ENCODE measurements around the gene CPLX1. TPM values are rescaled to one million over a fixed set of nuclear protein-coding genes. Genes with fewer than 3 reads are reported as not detected.

CPLX1 gene
- total RNA-seq, 4 donors from 2014 or later = 0.35 to 0.67 TPM; not detected in 2

- no peaks in the 10 kb centered on the region for H3K4me1 ChIP-seq
- H3K36me3 ChIP-seq = peaks cover 0 to 61% (median 0%) of the 10 kb centered on the region in 3 donors
- no peaks in the 10 kb centered on the region for H3K27me3 ChIP-seq
- no peak for TF ChIP-seq CTCF (IDR thresholded peaks at IDR 0.05)
- H3K4me3 ChIP-seq = no peak overlapping the region
- H3K9me3 ChIP-seq = no peaks in the 10 kb centered on the region
- no peak for DNase-seq
- H3K27ac ChIP-seq = no peak overlapping the region
Observed at GRCh38 chr4:848803-849477, 23.0 kb upstream of the CPLX1 start.

GRCh38 chr4:848307-848691, 22.4 kb upstream of the CPLX1 start:
- no peak overlapping the region for H3K27ac ChIP-seq

GRCh38 chr4:845836-846251, 19.9 kb upstream of the CPLX1 start:
- DNase-seq = no peak
- H3K27me3 ChIP-seq = no peaks in the 10 kb centered on the region
- peaks cover 0 to 34% (median 0%) of the 10 kb centered on the region in 3 donors for H3K36me3 ChIP-seq
- H3K4me3 ChIP-seq = no peak overlapping the region
- TF ChIP-seq CTCF (IDR thresholded peaks at IDR 0.05) = no peak
- no peak for TF ChIP-seq POLR2A (IDR thresholded peaks at IDR 0.05)
- H3K9me3 ChIP-seq = no peaks in the 10 kb centered on the region
- H3K27ac ChIP-seq = no peak overlapping the region
- H3K4me1 ChIP-seq = no peaks in the 10 kb centered on the region

More at GRCh38 chr4:848307-848691, 22.4 kb upstream of the CPLX1 start:
- no peaks in the 10 kb centered on the region for H3K27me3 ChIP-seq
- no peaks in the 10 kb centered on the region for H3K4me1 ChIP-seq
- DNase-seq = no peak
- no peaks in the 10 kb centered on the region for H3K9me3 ChIP-seq
- TF ChIP-seq POLR2A (IDR thresholded peaks at IDR 0.05) (no peak), CTCF (IDR thresholded peaks at IDR 0.05) (no peak)
- H3K36me3 ChIP-seq = peaks cover 0 to 56% (median 0%) of the 10 kb centered on the region in 3 donors
- H3K4me3 ChIP-seq = no peak overlapping the region

GRCh38 chr4:845233-845835, 19.4 kb upstream of the CPLX1 start:
- Histone ChIP-seq H3K4me3 (no peak overlapping the region), H3K4me1 (no peaks in the 10 kb centered on the region), H3K36me3 (peaks cover 0 to 29% (median 0%) of the 10 kb centered on the region in 3 donors), H3K9me3 (no peaks in the 10 kb centered on the region), H3K27me3 (no peaks in the 10 kb centered on the region), H3K27ac (no peak overlapping the region)
- no peak for DNase-seq
- no peak for TF ChIP-seq POLR2A (IDR thresholded peaks at IDR 0.05)
- TF ChIP-seq CTCF (IDR thresholded peaks at IDR 0.05) = no peak

- Histone ChIP-seq H3K4me1 (no peaks in the 10 kb centered on the region), H3K4me3 (no peak overlapping the region), H3K36me3 (peaks cover 0 to 24% (median 0%) of the 10 kb centered on the region in 3 donors), H3K27me3 (no peaks in the 10 kb centered on the region), H3K27ac (no peak overlapping the region), H3K9me3 (no peaks in the 10 kb centered on the region)
- TF ChIP-seq POLR2A (IDR thresholded peaks at IDR 0.05) (no peak), CTCF (IDR thresholded peaks at IDR 0.05) (no peak)
- DNase-seq = no peak
Observed at GRCh38 chr4:844752-845232, 18.9 kb upstream of the CPLX1 start.
